CD4-positive, alpha-beta T cell (primary cell): Measurements from ENCODE around the gene GMEB2. TPM values are rescaled to one million over a fixed set of nuclear protein-coding genes. Genes with fewer than 3 reads are reported as not detected.

Source experiments
- ATAC-seq: fragments of 200-7000 bp; cut with Tn5 transposase; one replicate; pipeline ENCODE4 v1.10.0; 2022; ENCODE audit warnings: mild to moderate bottlenecking; ENCODE audit not compliant: poor library complexity
- CTCF ChIA-PET: fragments of 350-600 bp; sonication (Branson Sonifier 250); formaldehyde crosslinking; loops from one replicate; lab custom pipeline; 2021; ENCODE audit warnings: antibody characterized with exemption, inconsistent platforms; lab: Charles Lee
- POLR2A ChIA-PET: fragments of 350-600 bp; sonication (Branson Sonifier 250); formaldehyde crosslinking; loops from one replicate; lab custom pipeline; 2021; ENCODE audit warnings: antibody characterized with exemption, inconsistent platforms; lab: Charles Lee
- DNase-seq, 14 experiments: peaks; one replicate each; pipeline ENCODE4 v3.0.0-alpha.2; 2013 to 2020; ENCODE audit warnings: mixed read lengths in 2 of 14
- H3K27ac ChIP-seq, 2 donors: one replicate each; pipeline versions ENCODE4 v1.5.1 to v1.7.0; 2013; ENCODE audit warnings: low read length in 2 of 2, low read depth in 1 of 2, mild to moderate bottlenecking in 1 of 2
- H3K27me3 ChIP-seq, 2 experiments: 1 replicate in 1 of 2; 2 replicates in 1 of 2; pipeline versions ENCODE4 v1.6.1 to v1.7.0; 2013; ENCODE audit warnings: low read length in 2 of 2, control low read depth in 1 of 2, mild to moderate bottlenecking in 1 of 2, moderate library complexity in 1 of 2; ENCODE audit not compliant: insufficient read depth in 2 of 2, control insufficient read depth in 1 of 2
- H3K36me3 ChIP-seq: one replicate; pipeline ENCODE4 v1.6.1; 2013; ENCODE audit warnings: low read length, control low read depth; ENCODE audit not compliant: insufficient read depth
- H3K4me1 ChIP-seq: one replicate; pipeline ENCODE4 v1.6.1; 2013; ENCODE audit warnings: low read length, control low read depth; ENCODE audit not compliant: insufficient read depth
- H3K4me3 ChIP-seq: one replicate; pipeline ENCODE4 v1.5.1; 2013; ENCODE audit warnings: mild to moderate bottlenecking, low read length, moderate library complexity
- H3K9me3 ChIP-seq, 2 experiments: 1 replicate in 1 of 2; 2 replicates in 1 of 2; pipeline versions ENCODE4 v1.6.1 to v1.7.0; 2013; ENCODE audit warnings: low read length in 2 of 2, mild to moderate bottlenecking in 2 of 2, control low read depth in 1 of 2, moderate library complexity in 1 of 2; ENCODE audit not compliant: control insufficient read depth in 1 of 2, insufficient read depth in 1 of 2
- H3K27ac Mint-ChIP-seq: one replicate; pipeline ENCODE4 v1.8.0; 2020; ENCODE audit warnings: mixed read lengths
- H3K27me3 Mint-ChIP-seq: one replicate; pipeline ENCODE4 v1.8.0; 2021; ENCODE audit warnings: mixed read lengths
- H3K36me3 Mint-ChIP-seq: one replicate; pipeline ENCODE4 v1.8.0; 2021; ENCODE audit warnings: low read depth, mixed read lengths
- H3K4me1 Mint-ChIP-seq: one replicate; pipeline ENCODE4 v1.8.0; 2021; ENCODE audit warnings: low read depth, mixed read lengths
- H3K4me3 Mint-ChIP-seq: one replicate; pipeline ENCODE4 v1.8.0; 2020; ENCODE audit warnings: mild to moderate bottlenecking, mixed read lengths
- H3K9me3 Mint-ChIP-seq: one replicate; pipeline ENCODE4 v1.8.0; 2020; ENCODE audit warnings: mixed read lengths
- CTCF ChIP-seq: fragments of 200-600 bp; IDR thresholded peaks from one replicate; pipeline ENCODE4 v1.8.0; 2022; ENCODE audit warnings: antibody characterized with exemption, mild to moderate bottlenecking
- intact Hi-C, 2 experiments: fragments of 100-400 bp; cut with DNase I in 1 of 2; cut with micrococcal nuclease in 1 of 2; formaldehyde crosslinking; loops; one replicate each; pipeline versions ENCODE4 v1.15.1 to v1.9.0; 2023 to 2025; cut with DNase I, micrococcal nuclease
- total RNA-seq, 174 experiments: library from RNA in 2 of 174; stranded (reverse) in 2 of 174; gene quantifications; one replicate each; pipeline ENCODE4 v1.2.3 and lab custom pipeline; 2021 to 2026

GMEB2 gene
- total RNA-seq, 2 experiments from 2014 or later = 32.9 to 34.0 TPM

GRCh38 chr20:63543733-63544132 is 83.2 kb downstream of the GMEB2 start:
- Histone ChIP-seq H3K9me3 (no peaks in the 10 kb centered on the region), H3K36me3 (no peaks in the 10 kb centered on the region), H3K4me1 (peaks cover 14% of the 10 kb centered on the region), H3K27me3 (peaks cover 2 to 4% of the 10 kb centered on the region in 2 experiments), H3K4me3 (no peak overlapping the region), H3K27ac (no peak overlapping the region)
- no peaks in the 10 kb centered on the region for H3K27me3 Mint-ChIP-seq
- H3K4me1 Mint-ChIP-seq = no peaks in the 10 kb centered on the region
- ATAC-seq (no peak), DNase-seq (no peak)
- no peaks in the 10 kb centered on the region for H3K36me3 Mint-ChIP-seq
- intact Hi-C loops = no loop called here
- ChIA-PET CTCF (no interaction called here), POLR2A (interaction anchor here (1.0 kb wide), 1 partner anchor 22 kb away, joined by 3 read pairs; no protein-coding TSS in a partner anchor)
- no peak for TF ChIP-seq CTCF
- H3K4me3 Mint-ChIP-seq = no peak overlapping the region
- H3K9me3 Mint-ChIP-seq = no peaks in the 10 kb centered on the region
- no peak overlapping the region for H3K27ac Mint-ChIP-seq

- Mint-ChIP-seq H3K4me3 (no peak overlapping the region), H3K36me3 (no peaks in the 10 kb centered on the region), H3K27me3 (no peaks in the 10 kb centered on the region), H3K9me3 (no peaks in the 10 kb centered on the region), H3K27ac (no peak overlapping the region), H3K4me1 (peaks cover under 1% of the 10 kb centered on the region)
- Histone ChIP-seq H3K27me3 (no peaks in the 10 kb centered on the region), H3K36me3 (no peaks in the 10 kb centered on the region), H3K27ac (no peak overlapping the region), H3K4me1 (peaks cover 18% of the 10 kb centered on the region), H3K9me3 (no peaks in the 10 kb centered on the region), H3K4me3 (no peak overlapping the region)
- ChIA-PET CTCF (no interaction called here), POLR2A (interaction anchor here (1.0 kb wide), 1 partner anchor 22 kb away, joined by 3 read pairs; no protein-coding TSS in a partner anchor)
- no peak for TF ChIP-seq CTCF
- ATAC-seq (no peak), DNase-seq (no peak)
- intact Hi-C loops = no loop called here
These were observed 83.8 kb downstream of the GMEB2 start for GRCh38 chr20:63543131-63543530.

- ATAC-seq = no peak
- Mint-ChIP-seq H3K27me3 (no peaks in the 10 kb centered on the region), H3K36me3 (no peaks in the 10 kb centered on the region), H3K27ac (no peak overlapping the region), H3K4me3 (no peak overlapping the region), H3K9me3 (no peaks in the 10 kb centered on the region), H3K4me1 (peaks cover 5% of the 10 kb centered on the region)
- Histone ChIP-seq H3K36me3 (no peaks in the 10 kb centered on the region), H3K4me3 (no peak overlapping the region), H3K4me1 (peaks cover 22% of the 10 kb centered on the region), H3K27ac (no peak overlapping the region), H3K9me3 (no peaks in the 10 kb centered on the region), H3K27me3 (no peaks in the 10 kb centered on the region)
- no peak for TF ChIP-seq CTCF
- CTCF ChIA-PET = no interaction called here
- POLR2A ChIA-PET = interaction anchor here (1.0 kb wide), 1 partner anchor 21 kb away, joined by 3 read pairs; no protein-coding TSS in a partner anchor
- intact Hi-C loops = no loop called here
- no peak for DNase-seq
These were observed 84.2 kb downstream of the GMEB2 start for GRCh38 chr20:63542696-63543095.
